Uterus (tissue), 4 donors: ENCODE results near the gene PDGFD. TPM values are rescaled to one million over a fixed set of nuclear protein-coding genes. Genes with fewer than 3 reads are reported as not detected.

ENCODE experiments used
- DNase-seq, 2 donors: peaks; one replicate each; pipeline ENCODE4 v3.0.0-alpha.2; 2019 to 2020
- H3K27ac ChIP-seq, 2 donors: fragments of 200-600 bp; sonication (generic); 1 replicate in 1 of 2; 2 replicates in 1 of 2; pipeline ENCODE4 v1.5.1; 2016 to 2018
- H3K27me3 ChIP-seq, 2 donors: fragments of 200-600 bp; sonication (generic); one replicate each; pipeline ENCODE4 v1.5.1; 2018 to 2019; ENCODE audit warnings: control low read depth in 1 of 2
- H3K36me3 ChIP-seq, 2 donors: fragments of 200-600 bp; sonication (generic); one replicate each; pipeline ENCODE4 v1.5.1; 2019; ENCODE audit warnings: control low read depth in 1 of 2
- H3K4me1 ChIP-seq, 2 donors: fragments of 200-600 bp; sonication (generic); one replicate each; pipeline ENCODE4 v1.5.1; 2018 to 2019; ENCODE audit warnings: control low read depth in 1 of 2
- H3K4me3 ChIP-seq, 2 donors: fragments of 200-600 bp; sonication (generic); 1 replicate in 1 of 2; 2 replicates in 1 of 2; pipeline ENCODE4 v1.5.1; 2018 to 2019; ENCODE audit warnings: mild to moderate bottlenecking in 1 of 2
- H3K9me3 ChIP-seq, 2 donors: fragments of 200-600 bp; sonication (generic); one replicate each; pipeline ENCODE4 v1.5.1; 2019; ENCODE audit warnings: control low read depth in 1 of 2
- CTCF ChIP-seq, 4 experiments: fragments of 200-600 bp in 2 of 4; fragments of 450-650 bp in 2 of 4; sonication (generic) in 2 of 4; IDR thresholded peaks; one replicate each; pipeline ENCODE4 v1.5.1; 2016 to 2019; ENCODE audit warnings: antibody characterized with exemption in 4 of 4, mild to moderate bottlenecking in 2 of 4, moderate library complexity in 1 of 4
- POLR2A ChIP-seq, 2 donors: fragments of 450-650 bp; IDR thresholded peaks; one replicate each; pipeline ENCODE4 v1.6.1; 2016; ENCODE audit warnings: antibody characterized with exemption in 2 of 2, mild to moderate bottlenecking in 1 of 2, moderate library complexity in 1 of 2
- intact Hi-C: fragments of 100-400 bp; cut with DNase I; formaldehyde crosslinking; loops from one replicate; pipeline ENCODE4 v1.15.1; 2023; ENCODE audit warnings: low total_unique reads
- total RNA-seq, 4 donors: library from RNA; depleted of rRNA in 3 of 4; stranded (reverse); fragments of >200 nt in 3 of 4; gene quantifications; one replicate each; pipeline versions ENCODE4 v1.1.0 to v1.2.4, GENCODE V29; 2014 to 2023
- donor health status: DM: yes; HTN: yes; CAD: no.

Gene PDGFD
- total RNA-seq, 4 donors from 2014 or later: 2.8 to 57.9 (median 23.9) TPM

- intact Hi-C loops: no loop called here
- no peak overlapping the region for H3K27ac ChIP-seq
- no peaks in the 10 kb centered on the region for H3K27me3 ChIP-seq
- H3K4me3 ChIP-seq: no peak overlapping the region
- H3K36me3 ChIP-seq: no peaks in the 10 kb centered on the region
- H3K4me1 ChIP-seq: no peaks in the 10 kb centered on the region
- DNase-seq: no peak
- H3K9me3 ChIP-seq: no peaks in the 10 kb centered on the region
- TF ChIP-seq CTCF (IDR thresholded peaks at IDR 0.05) (no peak), POLR2A (IDR thresholded peaks at IDR 0.05) (no peak)
Observed at GRCh38 chr11:104198576-104198975, 34.6 kb upstream of the PDGFD start.

- TF ChIP-seq CTCF (IDR thresholded peaks at IDR 0.05) (no peak), POLR2A (IDR thresholded peaks at IDR 0.05) (no peak)
- DNase-seq: no peak
- H3K9me3 ChIP-seq: no peaks in the 10 kb centered on the region
- H3K4me1 ChIP-seq: no peaks in the 10 kb centered on the region
- no peaks in the 10 kb centered on the region for H3K36me3 ChIP-seq
- no peaks in the 10 kb centered on the region for H3K27me3 ChIP-seq
- H3K4me3 ChIP-seq: no peak overlapping the region
- no peak overlapping the region for H3K27ac ChIP-seq
- intact Hi-C loops: no loop called here
Observed at GRCh38 chr11:104191124-104191523, 27.2 kb upstream of the PDGFD start.

GRCh38 chr11:104183593-104183992 lies 19.6 kb upstream of the PDGFD start:
- no peaks in the 10 kb centered on the region for H3K27me3 ChIP-seq
- H3K4me3 ChIP-seq: no peak overlapping the region
- H3K9me3 ChIP-seq: no peaks in the 10 kb centered on the region
- intact Hi-C loops: no loop called here
- H3K27ac ChIP-seq: no peak overlapping the region
- TF ChIP-seq POLR2A (IDR thresholded peaks at IDR 0.05) (no peak), CTCF (IDR thresholded peaks at IDR 0.05) (no peak)
- no peaks in the 10 kb centered on the region for H3K4me1 ChIP-seq
- H3K36me3 ChIP-seq: no peaks in the 10 kb centered on the region
- DNase-seq: no peak

- Histone ChIP-seq H3K27ac (no peak overlapping the region), H3K27me3 (no peaks in the 10 kb centered on the region), H3K4me1 (no peaks in the 10 kb centered on the region), H3K36me3 (no peaks in the 10 kb centered on the region), H3K4me3 (no peak overlapping the region), H3K9me3 (no peaks in the 10 kb centered on the region)
- DNase-seq: no peak
- TF ChIP-seq POLR2A (IDR thresholded peaks at IDR 0.05) (no peak), CTCF (IDR thresholded peaks at IDR 0.05) (no peak)
- intact Hi-C loops: no loop called here
Observed at GRCh38 chr11:104175769-104176168, 11.8 kb upstream of the PDGFD start.

- intact Hi-C loops: no loop called here
- TF ChIP-seq POLR2A (IDR thresholded peaks at IDR 0.05) (no peak), CTCF (IDR thresholded peaks at IDR 0.05) (no peak)
- no peak for DNase-seq
- H3K9me3 ChIP-seq: no peaks in the 10 kb centered on the region
- no peak overlapping the region for H3K27ac ChIP-seq
- no peaks in the 10 kb centered on the region for H3K27me3 ChIP-seq
- no peak overlapping the region for H3K4me3 ChIP-seq
- H3K36me3 ChIP-seq: no peaks in the 10 kb centered on the region
- no peaks in the 10 kb centered on the region for H3K4me1 ChIP-seq
Observed at GRCh38 chr11:104169091-104169490, 5.1 kb upstream of the PDGFD start.
